Nephron (organoid): ENCODE results near the gene VAT1.

Source experiments
- H3K27ac Mint-ChIP-seq, 3 experiments: 2 replicates each; pipeline ENCODE4 v1.8.0; 2020; ENCODE audit warnings: mixed read lengths in 3 of 3, mild to moderate bottlenecking in 2 of 3, moderate library complexity in 1 of 3
- H3K27me3 Mint-ChIP-seq: 2 replicates; pipeline ENCODE4 v1.8.0; 2021; ENCODE audit warnings: low read depth, mild to moderate bottlenecking, moderate library complexity, mixed read lengths
- H3K36me3 Mint-ChIP-seq: 2 replicates; pipeline ENCODE4 v1.8.0; 2020; ENCODE audit warnings: low read depth, mixed read lengths
- H3K4me1 Mint-ChIP-seq: 2 replicates; pipeline ENCODE4 v1.8.0; 2020; ENCODE audit warnings: mixed read lengths
- H3K4me3 Mint-ChIP-seq, 3 experiments: 2 replicates each; pipeline ENCODE4 v1.8.0; 2020; ENCODE audit warnings: mild to moderate bottlenecking in 3 of 3, mixed read lengths in 3 of 3, moderate library complexity in 2 of 3
- H3K9me3 Mint-ChIP-seq: 2 replicates; pipeline ENCODE4 v1.8.0; 2020; ENCODE audit warnings: mixed read lengths
- CTCF ChIP-seq, 3 experiments: fragments of 200-600 bp; sonication (generic); IDR thresholded peaks; one replicate each; pipeline ENCODE4 v1.5.0; 2021; ENCODE audit warnings: antibody characterized with exemption in 3 of 3; ENCODE audit not compliant: unreplicated experiment in 3 of 3

The VAT1 gene

GRCh38 chr17:43014649-43015542 is 7.3 kb downstream of the VAT1 start:
- Mint-ChIP-seq H3K9me3 (no peaks in the 10 kb centered on the region), H3K27ac (peak overlapping the region; percentile 29 to 71 (median 45)), H3K27me3 (no peaks in the 10 kb centered on the region), H3K4me3 (no peak overlapping the region), H3K4me1 (peaks cover 23% of the 10 kb centered on the region), H3K36me3 (peaks cover 24% of the 10 kb centered on the region)
- TF ChIP-seq CTCF (IDR thresholded peaks at IDR 0.05; ENCODE audit: unreplicated experiment in 3 of 3): no peak

GRCh38 chr17:43014020-43014648 is 8.1 kb downstream of the VAT1 start:
- no peaks in the 10 kb centered on the region for H3K9me3 Mint-ChIP-seq
- peaks cover 24% of the 10 kb centered on the region for H3K36me3 Mint-ChIP-seq
- H3K4me3 Mint-ChIP-seq: no peak overlapping the region
- TF ChIP-seq CTCF (IDR thresholded peaks at IDR 0.05; ENCODE audit: unreplicated experiment in 3 of 3): no peak
- no peak overlapping the region for H3K27ac Mint-ChIP-seq
- H3K4me1 Mint-ChIP-seq: peaks cover 15% of the 10 kb centered on the region
- H3K27me3 Mint-ChIP-seq: no peaks in the 10 kb centered on the region

- H3K4me1 Mint-ChIP-seq: peaks cover 7% of the 10 kb centered on the region
- H3K9me3 Mint-ChIP-seq: no peaks in the 10 kb centered on the region
- TF ChIP-seq CTCF (IDR thresholded peaks at IDR 0.05; ENCODE audit: unreplicated experiment in 3 of 3): no peak
- peaks cover 19% of the 10 kb centered on the region for H3K36me3 Mint-ChIP-seq
- no peak overlapping the region for H3K4me3 Mint-ChIP-seq
- no peaks in the 10 kb centered on the region for H3K27me3 Mint-ChIP-seq
- no peak overlapping the region for H3K27ac Mint-ChIP-seq
Observed at GRCh38 chr17:43013296-43013695, 8.9 kb downstream of the VAT1 start.

- Mint-ChIP-seq H3K36me3 (peaks cover 15% of the 10 kb centered on the region), H3K4me3 (no peak overlapping the region), H3K9me3 (no peaks in the 10 kb centered on the region), H3K27ac (no peak overlapping the region), H3K27me3 (no peaks in the 10 kb centered on the region), H3K4me1 (peaks cover 8% of the 10 kb centered on the region)
- no peak for TF ChIP-seq CTCF (IDR thresholded peaks at IDR 0.05; ENCODE audit: unreplicated experiment in 3 of 3)
Observed at GRCh38 chr17:43011728-43012472, 10.3 kb downstream of the VAT1 start.

- Mint-ChIP-seq H3K4me3 (no peak overlapping the region), H3K27me3 (no peaks in the 10 kb centered on the region), H3K9me3 (no peaks in the 10 kb centered on the region), H3K36me3 (peaks cover 11% of the 10 kb centered on the region), H3K4me1 (peaks cover 13% of the 10 kb centered on the region), H3K27ac (no peak overlapping the region)
- no peak for TF ChIP-seq CTCF (IDR thresholded peaks at IDR 0.05; ENCODE audit: unreplicated experiment in 3 of 3)
Observed at GRCh38 chr17:43010667-43011308, 11.4 kb downstream of the VAT1 start.
